ENCODE results near the gene PRR36.

PRR36 gene

GRCh38 chr19:7832009-7832408, 42.2 kb downstream of the PRR36 start:
- no peak for TF ChIP-seq CTCF (IDR thresholded peaks at IDR 0.05; ENCODE audit: low read depth, low read length)
- Histone ChIP-seq H3K36me3 (no peaks in the 10 kb centered on the region), H3K27me3 (peaks cover 13% of the 10 kb centered on the region), H3K4me3 (ENCODE audit: low read depth, low read length) (no peak overlapping the region), H3K4me1 (no peaks in the 10 kb centered on the region; the same call in 1 of the 2 replicates), H3K9me3 (no peaks in the 10 kb centered on the region)
- no peak for DNase-seq

GRCh38 chr19:7831452-7831851, 42.7 kb downstream of the PRR36 start:
- no peaks in the 10 kb centered on the region for H3K9me3 ChIP-seq
- H3K27me3 ChIP-seq: peaks cover 17% of the 10 kb centered on the region
- H3K4me3 ChIP-seq (ENCODE audit: low read depth, low read length): no peak overlapping the region
- DNase-seq: no peak
- no peaks in the 10 kb centered on the region; the same call in 1 of the 2 replicates for H3K4me1 ChIP-seq
- 0 out of 2 replicates have a peak, but pooled peaks have one; percentile 13 for TF ChIP-seq CTCF (IDR thresholded peaks at IDR 0.05; ENCODE audit: low read depth, low read length)
- H3K36me3 ChIP-seq: no peaks in the 10 kb centered on the region

GRCh38 chr19:7830823-7831222, 43.4 kb downstream of the PRR36 start:
- Histone ChIP-seq H3K27me3 (peaks cover 18% of the 10 kb centered on the region), H3K4me3 (ENCODE audit: low read depth, low read length) (peak overlapping the region; percentile 53; the same call in 1 of the 2 replicates), H3K4me1 (no peaks in the 10 kb centered on the region; the same call in 1 of the 2 replicates), H3K36me3 (no peaks in the 10 kb centered on the region), H3K9me3 (no peaks in the 10 kb centered on the region)
- no peak for DNase-seq
- no peak for TF ChIP-seq CTCF (IDR thresholded peaks at IDR 0.05; ENCODE audit: low read depth, low read length)

GRCh38 chr19:7830272-7830771, 43.9 kb downstream of the PRR36 start:
- H3K9me3 ChIP-seq: no peaks in the 10 kb centered on the region
- H3K36me3 ChIP-seq: no peaks in the 10 kb centered on the region
- peaks cover 21% of the 10 kb centered on the region for H3K27me3 ChIP-seq

GRCh38 chr19:7829561-7830271, 44.5 kb downstream of the PRR36 start, which contains the start of gene EVI5L:
TSS of gene EVI5L (plus strand) at chr19:7830218. CDS start at chr19:7846543, 16,325 bp downstream.
- DNase-seq: peak; percentile 99
- no peaks in the 10 kb centered on the region for H3K36me3 ChIP-seq
- no peak for TF ChIP-seq CTCF (IDR thresholded peaks at IDR 0.05; ENCODE audit: low read depth, low read length)
- H3K27me3 ChIP-seq: peaks cover 21% of the 10 kb centered on the region
- H3K4me1 ChIP-seq: no peaks in the 10 kb centered on the region; the same call in 1 of the 2 replicates
- peak within 1 kb of the TSS; percentile 57 for H3K4me3 ChIP-seq (ENCODE audit: low read depth, low read length)
- H3K9me3 ChIP-seq: no peaks in the 10 kb centered on the region

More at GRCh38 chr19:7830272-7830771, 43.9 kb downstream of the PRR36 start:
- DNase-seq: no peak
- peak overlapping the region; percentile 53 for H3K4me3 ChIP-seq (ENCODE audit: low read depth, low read length)
- no peak for TF ChIP-seq CTCF (IDR thresholded peaks at IDR 0.05; ENCODE audit: low read depth, low read length)
- H3K4me1 ChIP-seq: no peaks in the 10 kb centered on the region; the same call in 1 of the 2 replicates

GRCh38 chr19:7829166-7829520, 45.0 kb downstream of the PRR36 start:
- TF ChIP-seq CTCF (IDR thresholded peaks at IDR 0.05; ENCODE audit: low read depth, low read length): no peak
- no peaks in the 10 kb centered on the region; the same call in 1 of the 2 replicates for H3K4me1 ChIP-seq
- peaks cover 21% of the 10 kb centered on the region for H3K27me3 ChIP-seq
- H3K36me3 ChIP-seq: no peaks in the 10 kb centered on the region
- H3K9me3 ChIP-seq: no peaks in the 10 kb centered on the region
- H3K4me3 ChIP-seq (ENCODE audit: low read depth, low read length): peak overlapping the region; percentile 57
- no peak for DNase-seq

Measured in BE2C (cell line).